Measurements from ENCODE around the gene MCOLN3. TPM values are rescaled to one million over a fixed set of nuclear protein-coding genes. Genes with fewer than 3 reads are reported as not detected.

Gene MCOLN3
- total and polyA plus RNA-seq, 2 of the 4 experiments (the other 2 are of a cell fraction) = 0.03 TPM; not detected in 1

DNA sequence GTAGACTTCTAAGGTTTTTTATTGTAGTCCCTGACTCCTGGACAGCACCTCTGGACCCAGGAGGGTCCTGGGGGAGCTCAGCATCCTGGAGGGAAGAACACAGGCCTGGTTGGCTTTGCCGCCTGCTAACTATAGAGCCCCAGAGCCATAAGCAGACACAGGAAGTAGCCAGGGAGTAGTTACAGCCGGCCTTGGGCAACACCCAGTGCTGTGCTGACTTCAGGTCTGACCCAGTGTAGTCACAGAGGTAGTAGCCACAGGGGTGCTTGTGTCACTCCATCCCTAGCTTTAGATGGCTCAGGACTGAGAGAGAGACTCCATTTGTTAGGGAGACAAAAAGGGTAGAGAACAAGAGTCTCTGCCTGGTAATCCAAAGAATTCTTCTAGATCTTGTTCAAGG, 73.3 kb downstream of the MCOLN3 start:
- Histone ChIP-seq H2AK9ac (replicated peaks; ENCODE audit: low read depth, low read length, poor library complexity) (no peak overlapping the region), H2BK15ac (ENCODE audit: low read depth, low read length) (no peak overlapping the region), H3K4me3 (ENCODE audit: insufficient read depth, low read depth, low read length) (no peak overlapping the region), H4K20me1 (ENCODE audit: insufficient read depth, low read length) (no peaks in the 10 kb centered on the region), H4K8ac (ENCODE audit: low read depth in 2 of 2, low read length in 2 of 2) (no peak overlapping the region), H3K27ac (ENCODE audit: insufficient read depth, low read length) (no peak overlapping the region), H2BK5ac (ENCODE audit: low read depth, low read length, poor library complexity, severe bottlenecking) (no peak overlapping the region), H4K5ac (ENCODE audit: low read depth, low read length) (no peak overlapping the region), H2BK20ac (ENCODE audit: low read depth, low read length) (no peak overlapping the region), H3K14ac (replicated peaks; ENCODE audit: low read depth, low read length) (no peak overlapping the region), H3K79me1 (ENCODE audit: low read depth in 1 of 2, low read length in 2 of 2) (no peaks in the 10 kb centered on the region), H2AFZ (replicated peaks; ENCODE audit: low read length, poor library complexity) (no peak overlapping the region), H3K56ac (ENCODE audit: extremely low read depth, insufficient read depth, low read length) (no peak overlapping the region), H3K27me3 (ENCODE audit: control insufficient read depth, insufficient read depth, low read length) (peaks cover 3% of the 10 kb centered on the region; the same call in 1 of the 2 replicates), H3K4me2 (ENCODE audit: low read depth, low read length) (no peak overlapping the region), H3K36me3 (ENCODE audit: control insufficient read depth, insufficient read depth, low read length) (no peaks in the 10 kb centered on the region), H3K4ac (ENCODE audit: low read depth, low read length) (no peak overlapping the region), H3K9me1 (ENCODE audit: insufficient read depth, low read length) (no peaks in the 10 kb centered on the region), H3K9me3 (ENCODE audit: control insufficient read depth, insufficient read depth, low read length) (no peaks in the 10 kb centered on the region), H3K18ac (ENCODE audit: low read depth, low read length) (no peak overlapping the region), H3K9ac (ENCODE audit: low read depth, low read length) (no peak overlapping the region), H3K23ac (ENCODE audit: low read depth, low read length) (no peak overlapping the region), H3K4me1 (ENCODE audit: control insufficient read depth, insufficient read depth, low read length) (no peaks in the 10 kb centered on the region), H2AK5ac (ENCODE audit: low read depth, low read length) (no peak overlapping the region), H2BK120ac (ENCODE audit: low read depth, low read length) (no peak overlapping the region), H4K91ac (ENCODE audit: insufficient read depth, low read depth, low read length) (no peak overlapping the region)
- BruUV-seq (replicated peaks) = no TSS peak
- WGBS, 2 experiments (ENCODE audit: extremely low coverage in 2 of 2, insufficient read length in 1 of 2) = 0% methylated on average over 1 of the region's 2 CpGs; no CpG with 5 or more reads in 1 of the 2 experiments
- ATAC-seq (ENCODE audit: low read depth) (no peak), DNase-seq (no peak)
- TF ChIP-seq BHLHE40 (IDR thresholded peaks at IDR 0.05; ENCODE audit: low read depth, low read length) = no peak
- TF ChIP-seq, protein P1, sequence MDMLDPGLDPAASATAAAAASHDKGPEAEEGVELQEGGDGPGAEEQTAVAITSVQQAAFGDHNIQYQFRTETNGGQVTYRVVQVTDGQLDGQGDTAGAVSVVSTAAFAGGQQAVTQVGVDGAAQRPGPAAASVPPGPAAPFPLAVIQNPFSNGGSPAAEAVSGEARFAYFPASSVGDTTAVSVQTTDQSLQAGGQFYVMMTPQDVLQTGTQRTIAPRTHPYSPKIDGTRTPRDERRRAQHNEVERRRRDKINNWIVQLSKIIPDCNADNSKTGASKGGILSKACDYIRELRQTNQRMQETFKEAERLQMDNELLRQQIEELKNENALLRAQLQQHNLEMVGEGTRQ (IDR thresholded peaks at IDR 0.05; ENCODE audit: low read depth, low read length) = no peak
- TF ChIP-seq ELK1 (IDR thresholded peaks at IDR 0.05; ENCODE audit: borderline replicate concordance, low read depth, low read length) = no peak
- TF ChIP-seq SMC3 (IDR thresholded peaks at IDR 0.05; ENCODE audit: low read depth, low read length) = no peak
- no peak for TF ChIP-seq NFE2L2 (IDR thresholded peaks at IDR 0.05; ENCODE audit: low read depth, low read length)
- TF ChIP-seq, protein P2, sequence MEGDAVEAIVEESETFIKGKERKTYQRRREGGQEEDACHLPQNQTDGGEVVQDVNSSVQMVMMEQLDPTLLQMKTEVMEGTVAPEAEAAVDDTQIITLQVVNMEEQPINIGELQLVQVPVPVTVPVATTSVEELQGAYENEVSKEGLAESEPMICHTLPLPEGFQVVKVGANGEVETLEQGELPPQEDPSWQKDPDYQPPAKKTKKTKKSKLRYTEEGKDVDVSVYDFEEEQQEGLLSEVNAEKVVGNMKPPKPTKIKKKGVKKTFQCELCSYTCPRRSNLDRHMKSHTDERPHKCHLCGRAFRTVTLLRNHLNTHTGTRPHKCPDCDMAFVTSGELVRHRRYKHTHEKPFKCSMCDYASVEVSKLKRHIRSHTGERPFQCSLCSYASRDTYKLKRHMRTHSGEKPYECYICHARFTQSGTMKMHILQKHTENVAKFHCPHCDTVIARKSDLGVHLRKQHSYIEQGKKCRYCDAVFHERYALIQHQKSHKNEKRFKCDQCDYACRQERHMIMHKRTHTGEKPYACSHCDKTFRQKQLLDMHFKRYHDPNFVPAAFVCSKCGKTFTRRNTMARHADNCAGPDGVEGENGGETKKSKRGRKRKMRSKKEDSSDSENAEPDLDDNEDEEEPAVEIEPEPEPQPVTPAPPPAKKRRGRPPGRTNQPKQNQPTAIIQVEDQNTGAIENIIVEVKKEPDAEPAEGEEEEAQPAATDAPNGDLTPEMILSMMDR (conservative IDR thresholded peaks at IDR 0.05; ENCODE audit: low read depth, low read length) = no peak
- intact Hi-C loops (cut with micrococcal nuclease) = no loop called here
- dilution Hi-C loops (cut with HindIII; ENCODE audit: low sequenced_read_pairs, unreplicated experiment) = no loop called here
- in situ Hi-C loops (cut with MboI; ENCODE audit: low sequenced_read_pairs) = no loop called here
- ChIA-PET POLR2A (ENCODE audit: unreplicated experiment) (no interaction called here), CTCF (no interaction called here)

Data from IMR-90 (cell line).